Middle frontal gyrus (tissue), 1 donor: ENCODE data around the gene C2orf76.

Experiments
- DNase-seq: peaks from one replicate; pipeline ENCODE4 v3.0.0-alpha.2; 2015; ENCODE audit warnings: low spot score; ENCODE audit errors: extremely low spot score

Gene C2orf76

DNA sequence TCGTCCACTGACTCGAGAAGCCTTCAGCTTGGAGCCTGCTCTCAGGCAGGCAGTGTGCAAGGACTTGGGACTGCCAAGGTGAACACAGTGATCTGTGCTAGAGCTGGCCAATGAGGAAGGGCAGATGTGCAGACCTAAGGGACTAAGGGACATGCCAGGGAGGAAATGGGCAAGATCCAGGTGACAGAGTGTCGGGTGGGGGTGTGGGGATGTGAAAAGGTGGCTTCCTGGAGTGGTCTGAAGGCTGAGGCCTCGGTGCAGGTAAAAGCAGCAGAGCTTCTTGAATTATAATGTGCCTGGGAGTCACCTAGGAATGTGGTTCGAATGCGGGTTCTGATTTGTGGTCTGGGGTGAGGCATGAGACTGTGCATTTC is 101.0 kb downstream of the C2orf76 start:
- no peak for DNase-seq

DNA sequence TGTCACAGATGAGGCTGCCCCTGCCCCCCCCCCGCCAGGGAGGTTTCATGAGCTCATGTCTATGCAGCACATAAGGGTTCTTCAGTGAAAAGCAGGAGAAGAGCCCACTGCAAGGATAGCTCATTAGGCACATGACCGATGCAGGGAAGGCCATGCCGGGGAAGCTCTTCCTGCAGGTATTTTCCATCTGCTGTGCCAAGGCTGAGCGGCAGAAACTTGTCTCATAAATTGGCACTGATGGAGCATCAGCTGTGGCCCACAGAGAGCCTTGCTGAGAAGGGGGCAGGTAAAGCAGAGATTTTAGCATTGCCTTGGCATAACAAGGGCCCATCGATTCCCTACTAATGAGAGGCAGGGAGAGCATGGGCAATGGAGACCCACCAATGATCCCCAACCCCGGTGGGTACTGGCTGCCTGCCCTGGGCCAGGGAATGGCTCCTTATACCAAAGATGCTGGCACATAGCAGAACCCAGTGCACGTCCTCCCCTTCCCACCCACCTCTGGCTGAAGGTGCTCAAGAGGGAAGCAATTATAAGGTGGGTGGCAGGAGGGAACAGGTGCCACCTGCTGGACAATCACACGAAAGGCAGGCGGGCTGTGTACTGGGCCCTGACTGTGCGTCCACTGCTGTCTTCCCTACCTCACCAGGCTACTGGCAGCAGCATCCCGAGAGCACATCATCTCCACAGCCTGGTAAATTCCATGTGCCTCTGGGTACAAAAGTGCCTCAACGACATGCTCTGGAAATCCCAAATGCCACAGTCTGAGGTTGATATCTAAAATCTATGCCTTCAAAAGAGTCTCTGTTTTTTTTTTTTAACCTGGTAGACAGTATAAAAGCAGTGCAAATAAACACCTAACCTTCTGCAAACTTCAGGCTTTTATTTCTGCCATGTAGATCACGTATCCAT is 101.6 kb downstream of the C2orf76 start:
- DNase-seq: no peak

DNA sequence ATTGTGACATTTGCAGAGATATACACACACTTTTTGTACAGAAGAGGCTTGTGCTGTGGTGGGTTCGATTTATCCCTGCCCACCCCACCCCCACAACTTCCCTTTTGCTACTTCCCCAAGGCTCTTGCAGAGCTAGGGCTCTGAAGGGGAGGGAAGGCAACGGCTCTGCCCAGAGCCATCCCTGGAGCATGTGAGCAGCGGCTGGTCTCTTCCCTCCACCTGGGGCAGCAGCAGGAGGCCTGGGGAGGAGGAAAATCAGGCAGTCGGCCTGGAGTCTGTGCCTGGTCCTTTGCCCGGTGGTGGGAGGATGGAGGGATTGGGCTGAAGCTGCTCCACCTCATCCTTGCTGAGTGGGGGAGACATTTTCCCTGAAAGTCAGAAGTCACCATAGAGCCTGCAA is 103.0 kb downstream of the C2orf76 start:
- no peak for DNase-seq

DNA sequence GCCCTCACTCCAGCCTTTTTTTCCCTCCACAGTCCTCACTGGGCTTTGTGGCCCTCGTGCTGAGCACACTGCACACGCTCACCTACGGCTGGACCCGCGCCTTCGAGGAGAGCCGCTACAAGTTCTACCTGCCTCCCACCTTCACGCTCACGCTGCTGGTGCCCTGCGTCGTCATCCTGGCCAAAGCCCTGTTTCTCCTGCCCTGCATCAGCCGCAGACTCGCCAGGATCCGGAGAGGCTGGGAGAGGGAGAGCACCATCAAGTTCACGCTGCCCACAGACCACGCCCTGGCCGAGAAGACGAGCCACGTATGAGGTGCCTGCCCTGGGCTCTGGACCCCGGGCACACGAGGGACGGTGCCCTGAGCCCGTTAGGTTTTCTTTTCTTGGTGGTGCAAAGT is 103.6 kb downstream of the C2orf76 start:
- DNase-seq: no peak

DNA sequence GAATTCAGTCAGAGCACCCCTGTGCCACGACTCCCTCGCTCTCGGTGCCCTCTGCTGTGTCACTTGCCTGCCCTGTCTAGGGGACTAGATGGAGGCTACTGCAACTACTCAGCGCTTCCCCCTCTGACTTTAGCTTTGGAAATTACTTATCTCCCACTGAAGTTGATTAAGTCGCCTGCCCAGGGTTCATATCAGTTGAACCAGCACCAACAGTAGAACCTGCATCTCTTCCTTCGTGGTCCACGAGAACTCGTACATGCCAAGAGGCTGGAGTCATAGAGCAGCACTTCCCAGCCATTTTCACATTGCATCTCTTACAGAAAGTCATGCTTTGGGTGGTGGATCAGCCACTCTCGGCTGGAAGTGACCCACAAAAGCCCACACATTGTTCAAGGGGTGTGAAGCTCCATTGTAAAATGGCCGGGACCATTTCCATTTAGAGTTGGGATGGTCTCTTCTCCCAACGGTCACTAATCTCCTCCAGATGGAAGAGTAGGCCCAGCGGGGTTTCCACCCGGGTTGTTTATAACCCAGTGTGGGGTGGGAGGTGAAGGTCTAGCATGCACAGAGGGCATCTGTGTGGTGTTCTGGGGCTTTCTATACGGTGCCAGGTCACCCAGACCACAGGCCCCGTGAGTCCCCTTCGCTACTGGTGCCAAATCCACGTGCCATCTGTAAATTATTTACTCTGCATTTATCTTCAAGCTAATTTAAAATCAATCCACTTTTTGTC is 105.0 kb downstream of the C2orf76 start:
- no peak for DNase-seq

DNA sequence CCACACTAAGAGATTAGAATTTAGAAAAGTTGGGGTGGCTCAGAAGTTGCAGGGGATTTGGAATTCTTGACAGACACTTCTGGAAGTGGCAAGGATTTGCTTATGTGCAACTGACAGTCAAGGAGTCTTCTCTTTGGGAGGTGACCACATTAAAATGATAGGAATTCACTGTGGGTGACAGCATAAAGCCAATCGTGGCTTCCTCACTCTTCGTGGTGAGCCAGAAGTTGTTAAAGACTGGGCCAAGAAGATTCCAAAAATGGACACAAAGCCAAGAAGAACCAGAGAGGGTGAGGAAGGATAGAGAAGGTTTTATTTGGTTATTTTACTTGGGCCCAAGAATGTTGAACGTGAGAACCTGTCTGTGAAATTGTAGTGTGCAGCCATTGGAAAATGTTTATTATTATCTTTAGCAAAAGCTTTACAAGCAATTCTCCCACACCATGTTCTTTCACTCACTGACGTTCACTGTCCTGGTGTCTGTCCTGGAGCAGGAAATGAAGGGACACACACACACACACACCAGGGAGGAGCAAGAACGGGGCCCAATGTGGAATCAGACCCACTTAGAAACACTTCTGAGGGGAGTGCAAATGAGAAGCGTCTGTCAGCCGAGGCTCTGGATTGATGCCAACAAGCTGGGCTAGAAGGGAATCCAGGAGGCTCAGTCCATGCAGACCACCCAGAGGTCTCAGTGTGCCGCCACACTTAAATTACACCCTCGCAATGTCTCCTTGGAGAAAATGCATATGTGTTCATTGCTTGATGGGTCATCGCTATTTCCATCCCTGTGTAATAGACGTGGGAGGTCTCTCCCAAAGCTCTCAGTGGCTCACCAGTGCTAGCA is 105.8 kb downstream of the C2orf76 start:
- DNase-seq: no peak

DNA sequence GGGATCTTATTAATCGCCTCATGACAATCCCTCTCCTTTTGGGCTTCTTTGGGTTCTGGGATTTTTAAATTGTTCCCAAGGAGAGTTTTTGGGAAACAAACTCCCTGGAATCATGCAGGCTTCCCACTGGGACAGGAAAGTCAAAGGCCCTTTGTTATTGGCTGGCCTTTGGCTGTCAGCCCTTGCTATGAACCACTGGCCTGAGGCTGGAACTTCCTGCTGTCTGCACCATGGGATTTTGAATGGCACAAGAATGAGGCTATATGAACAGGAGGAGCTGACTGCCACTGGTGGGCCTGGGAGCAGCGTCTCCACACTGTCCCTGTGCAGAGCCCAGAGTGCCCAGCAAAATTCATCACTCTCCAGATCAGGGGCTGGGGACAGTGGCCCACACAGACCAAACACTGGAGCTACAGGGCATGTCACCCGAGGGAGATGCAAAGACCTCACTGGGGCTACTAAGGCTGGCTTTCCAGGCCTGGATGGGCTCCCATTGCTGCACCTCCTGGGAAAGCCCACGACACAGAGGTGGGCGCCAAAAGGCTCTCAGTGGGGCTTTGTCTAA is 107.3 kb downstream of the C2orf76 start:
- no peak for DNase-seq

DNA sequence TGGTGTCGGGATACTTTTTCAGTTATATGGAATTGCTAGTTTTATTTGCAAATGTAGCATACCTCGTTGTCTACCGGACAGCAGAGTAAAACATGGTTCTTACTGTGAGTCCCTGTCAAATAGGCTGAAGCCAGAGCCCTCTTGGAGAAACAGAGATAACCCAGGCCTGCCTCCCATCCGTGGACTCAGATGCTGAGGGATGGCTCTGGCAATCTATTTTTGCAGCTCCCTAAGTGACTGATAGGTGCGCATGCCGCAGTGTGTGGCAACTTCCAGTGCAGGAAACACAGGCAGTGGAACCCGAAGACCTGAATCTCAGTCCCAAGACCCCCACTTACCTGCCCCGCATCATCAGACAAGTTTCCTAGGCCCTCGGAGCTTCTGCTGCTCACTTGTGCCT is 109.4 kb downstream of the C2orf76 start:
- DNase-seq: no peak

DNA sequence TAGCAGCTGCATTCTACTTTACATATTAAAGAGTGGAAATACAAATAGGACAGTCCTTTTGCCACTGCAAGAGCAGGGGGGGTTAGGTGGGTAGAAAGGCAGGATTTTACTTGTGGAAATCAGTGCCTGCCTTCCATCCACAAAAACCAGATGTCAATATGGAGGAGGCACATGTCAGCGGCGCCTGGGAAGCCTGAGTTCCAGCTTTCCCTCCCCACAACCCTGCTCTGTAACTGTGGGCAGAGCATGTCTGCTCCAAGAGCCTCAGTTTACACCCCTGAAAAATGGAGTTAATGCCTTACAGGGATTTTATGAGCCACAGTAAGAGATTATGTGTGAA is 110.1 kb downstream of the C2orf76 start:
- no peak for DNase-seq

GRCh38 chr2:119255760-119256581 is 110.7 kb downstream of the C2orf76 start:
- no peak for DNase-seq

GRCh38 chr2:119254601-119255080 is 112.0 kb downstream of the C2orf76 start:
- DNase-seq: no peak

DNA sequence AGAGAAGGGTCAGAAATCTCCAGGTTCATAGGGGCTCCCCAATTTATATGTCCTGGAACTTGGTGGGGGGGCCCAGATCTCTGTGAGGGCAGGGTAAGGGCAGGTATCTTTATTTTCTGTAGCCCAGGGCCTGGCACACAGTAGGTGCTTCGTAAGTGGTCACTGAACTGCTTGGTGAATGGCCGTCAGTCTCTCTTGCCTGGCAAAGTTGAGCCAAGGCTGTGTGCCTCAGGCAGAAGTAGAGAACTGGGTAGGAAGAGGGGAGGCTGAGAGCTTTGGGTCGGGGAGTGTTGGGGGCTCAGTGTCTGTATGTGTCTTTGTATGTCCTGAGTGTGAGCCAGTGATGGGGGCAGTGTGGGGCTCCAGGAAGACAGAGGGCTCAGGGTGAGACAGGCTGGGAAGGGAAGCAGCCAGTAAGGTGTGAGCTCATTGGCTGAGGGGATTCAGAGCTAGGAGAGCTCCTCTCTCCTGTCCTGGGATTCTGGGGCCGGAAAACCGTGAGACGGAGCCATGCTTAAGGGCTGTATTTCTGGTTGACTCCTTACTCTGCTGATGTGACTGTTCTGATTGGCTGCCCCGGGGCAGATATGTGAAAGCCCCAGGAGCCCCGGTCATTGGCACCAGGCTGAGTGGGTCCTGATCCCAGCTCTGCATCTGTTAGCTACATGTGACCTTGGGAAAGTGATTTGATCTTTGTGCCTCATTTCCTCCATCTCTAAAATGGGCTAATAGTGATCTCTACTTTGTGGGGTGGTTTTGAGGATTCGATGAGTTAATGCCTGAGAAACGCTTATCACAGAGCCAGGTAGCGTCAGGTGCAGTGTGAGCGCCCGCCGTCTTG is 112.7 kb downstream of the C2orf76 start:
- DNase-seq: no peak

GRCh38 chr2:119253114-119253702 is 113.4 kb downstream of the C2orf76 start:
- no peak for DNase-seq
